ENCODE data around the gene MAPK10.
"Not testable (repeated sequence)": the region's sequence is repeated elsewhere in the genome, so short reads cannot be mapped to it uniquely, and the experiment has no call there.

The MAPK10 gene

GRCh38 chr4:85966373-85966772, 393.5 kb downstream of the MAPK10 start:
- ChIA-PET CTCF (no interaction called here), POLR2A (no interaction called here)
- TF ChIP-seq LEF1 (IDR thresholded peaks at IDR 0.05; ENCODE audit: borderline replicate concordance) (no peak), FOXM1 (IDR thresholded peaks at IDR 0.05; ENCODE audit: borderline replicate concordance) (no peak), ARNT (IDR thresholded peaks at IDR 0.05) (no peak), CTBP1 (IDR thresholded peaks at IDR 0.05; ENCODE audit: borderline replicate concordance) (no peak), ELF4 (IDR thresholded peaks at IDR 0.05) (no peak), NFRKB (IDR thresholded peaks at IDR 0.05) (no peak)
- DNase-seq (ENCODE audit: extremely low spot score) = no peak

GRCh38 chr4:85965529-85965928, 394.3 kb downstream of the MAPK10 start:
- ChIA-PET CTCF (interaction anchor here (1.8 kb wide), 1 partner anchor 169 kb away, joined by 11 read pairs; no protein-coding TSS in a partner anchor), POLR2A (no interaction called here)
- TF ChIP-seq ARNT (IDR thresholded peaks at IDR 0.05) (no peak), LEF1 (IDR thresholded peaks at IDR 0.05; ENCODE audit: borderline replicate concordance) (no peak), FOXA1 (IDR thresholded peaks at IDR 0.05) (no peak), L3MBTL2 (conservative IDR thresholded peaks at IDR 0.05) (no peak), BHLHE40 (IDR thresholded peaks at IDR 0.05; ENCODE audit: borderline replicate concordance) (no peak), HDGF (IDR thresholded peaks at IDR 0.05; ENCODE audit: borderline replicate concordance) (no peak), NFRKB (IDR thresholded peaks at IDR 0.05) (no peak), SUZ12 (IDR thresholded peaks at IDR 0.05) (no peak), ZNF384 (IDR thresholded peaks at IDR 0.05) (no peak), FOXM1 (IDR thresholded peaks at IDR 0.05; ENCODE audit: borderline replicate concordance) (no peak), SP1 (IDR thresholded peaks at IDR 0.05) (no peak), TARDBP (IDR thresholded peaks at IDR 0.05) (no peak), CTBP1 (IDR thresholded peaks at IDR 0.05; ENCODE audit: borderline replicate concordance) (no peak)
- TF ChIP-seq, protein P1, sequence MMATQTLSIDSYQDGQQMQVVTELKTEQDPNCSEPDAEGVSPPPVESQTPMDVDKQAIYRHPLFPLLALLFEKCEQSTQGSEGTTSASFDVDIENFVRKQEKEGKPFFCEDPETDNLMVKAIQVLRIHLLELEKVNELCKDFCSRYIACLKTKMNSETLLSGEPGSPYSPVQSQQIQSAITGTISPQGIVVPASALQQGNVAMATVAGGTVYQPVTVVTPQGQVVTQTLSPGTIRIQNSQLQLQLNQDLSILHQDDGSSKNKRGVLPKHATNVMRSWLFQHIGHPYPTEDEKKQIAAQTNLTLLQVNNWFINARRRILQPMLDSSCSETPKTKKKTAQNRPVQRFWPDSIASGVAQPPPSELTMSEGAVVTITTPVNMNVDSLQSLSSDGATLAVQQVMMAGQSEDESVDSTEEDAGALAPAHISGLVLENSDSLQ (IDR thresholded peaks at IDR 0.05) = no peak
- DNase-seq (ENCODE audit: extremely low spot score) = no peak

- POLR2A ChIA-PET; DNase-seq (ENCODE audit: extremely low spot score): not testable (repeated sequence)
- CTCF ChIA-PET = interaction anchor here (1.8 kb wide), 1 partner anchor 168 kb away, joined by 11 read pairs; no protein-coding TSS in a partner anchor
These were observed 394.8 kb downstream of the MAPK10 start for GRCh38 chr4:85965017-85965416.

DNA sequence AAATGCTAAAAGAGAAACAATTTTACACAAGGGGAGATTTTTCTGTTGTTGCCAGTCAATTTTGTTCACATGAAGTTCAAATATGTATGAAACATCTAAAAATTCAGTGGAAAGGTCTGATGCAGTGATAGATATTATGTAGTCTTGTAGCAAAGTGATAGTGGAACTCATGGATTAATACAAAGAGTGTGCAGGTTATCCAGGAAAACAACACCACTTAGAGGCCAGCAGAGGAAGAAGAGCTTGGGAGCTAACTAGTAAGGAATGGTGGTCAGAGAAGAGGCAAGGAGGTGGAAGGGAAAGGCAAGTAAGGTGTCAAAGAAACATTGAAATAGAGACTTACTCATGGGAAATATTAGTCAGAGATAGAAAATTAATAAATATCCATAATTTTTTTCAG, 395.6 kb downstream of the MAPK10 start:
- DNase-seq (ENCODE audit: extremely low spot score) = no peak
- TF ChIP-seq L3MBTL2 (conservative IDR thresholded peaks at IDR 0.05) (no peak), FOXA1 (IDR thresholded peaks at IDR 0.05) (no peak), NFRKB (IDR thresholded peaks at IDR 0.05) (no peak), HDGF (IDR thresholded peaks at IDR 0.05; ENCODE audit: borderline replicate concordance) (no peak), ARNT (IDR thresholded peaks at IDR 0.05) (no peak), BHLHE40 (IDR thresholded peaks at IDR 0.05; ENCODE audit: borderline replicate concordance) (no peak), ZNF384 (IDR thresholded peaks at IDR 0.05) (no peak), TARDBP (IDR thresholded peaks at IDR 0.05) (no peak), FOXK2 (IDR thresholded peaks at IDR 0.05) (no peak), SUZ12 (IDR thresholded peaks at IDR 0.05) (no peak), LEF1 (IDR thresholded peaks at IDR 0.05; ENCODE audit: borderline replicate concordance) (no peak), ELF4 (IDR thresholded peaks at IDR 0.05) (no peak), SP1 (IDR thresholded peaks at IDR 0.05) (no peak), FOXM1 (IDR thresholded peaks at IDR 0.05; ENCODE audit: borderline replicate concordance) (no peak), CTBP1 (IDR thresholded peaks at IDR 0.05; ENCODE audit: borderline replicate concordance) (no peak)
- TF ChIP-seq, protein P1 (IDR thresholded peaks at IDR 0.05) = no peak
- ChIA-PET POLR2A (no interaction called here), CTCF (interaction anchor here (1.8 kb wide), 1 partner anchor 167 kb away, joined by 11 read pairs; no protein-coding TSS in a partner anchor)

DNA sequence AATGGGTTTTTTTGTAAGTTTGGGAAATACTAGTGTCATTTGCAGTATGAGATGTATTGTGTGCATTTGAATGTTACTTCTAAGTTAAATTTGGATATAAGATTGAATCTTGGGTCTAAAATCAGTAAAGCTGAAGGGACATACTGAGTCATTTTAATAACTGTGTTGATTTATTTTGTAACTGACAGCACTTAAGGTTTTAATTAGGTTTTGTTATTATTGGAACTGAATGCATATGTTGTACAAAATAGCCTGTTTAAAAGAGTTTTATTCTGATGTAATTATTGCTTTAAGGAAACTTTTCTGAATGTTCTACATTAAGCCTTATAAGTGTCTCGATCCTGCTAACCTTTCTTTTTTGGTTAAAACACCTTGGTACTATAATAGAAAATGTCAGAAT, 396.6 kb downstream of the MAPK10 start:
- TF ChIP-seq TARDBP (IDR thresholded peaks at IDR 0.05) (no peak), FOXA1 (IDR thresholded peaks at IDR 0.05) (no peak), SP1 (IDR thresholded peaks at IDR 0.05) (no peak), HDGF (IDR thresholded peaks at IDR 0.05; ENCODE audit: borderline replicate concordance) (no peak)
- no peak for DNase-seq (ENCODE audit: extremely low spot score)
- ChIA-PET CTCF (no interaction called here), POLR2A (no interaction called here)

DNA sequence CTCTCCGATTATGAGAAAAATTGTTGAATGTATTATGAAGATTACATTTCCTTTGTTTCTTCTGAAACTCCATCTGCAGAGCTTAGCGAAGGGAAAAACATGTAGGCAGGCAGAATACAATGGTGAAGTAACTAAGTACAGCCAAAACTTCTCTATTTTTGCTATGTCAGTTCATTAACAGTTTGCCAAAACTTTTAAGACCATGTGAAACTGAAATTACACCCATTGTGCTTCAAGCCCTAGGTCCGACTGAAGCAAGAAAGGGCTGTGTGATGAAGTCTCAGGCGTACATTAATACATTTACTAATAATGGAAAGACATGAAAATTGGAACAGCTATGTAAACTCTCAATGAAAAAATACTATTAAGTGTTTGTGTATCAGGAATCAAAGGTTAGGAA, 398.0 kb downstream of the MAPK10 start:
- no peak for DNase-seq (ENCODE audit: extremely low spot score)
- CTCF ChIA-PET = no interaction called here
- POLR2A ChIA-PET = no interaction called here
- TF ChIP-seq ZNF384 (IDR thresholded peaks at IDR 0.05) = no peak
- TF ChIP-seq ARNT (IDR thresholded peaks at IDR 0.05) = no peak
- TF ChIP-seq FOXM1 (IDR thresholded peaks at IDR 0.05; ENCODE audit: borderline replicate concordance) = no peak
- no peak for TF ChIP-seq HDGF (IDR thresholded peaks at IDR 0.05; ENCODE audit: borderline replicate concordance)

GRCh38 chr4:85956293-85956945, 403.4 kb downstream of the MAPK10 start:
- POLR2A ChIA-PET = no interaction called here
- CTCF ChIA-PET = interaction anchor here (1.6 kb wide), 1 partner anchor 159 kb away, joined by 4 read pairs; no protein-coding TSS in a partner anchor
- TF ChIP-seq L3MBTL2 (conservative IDR thresholded peaks at IDR 0.05) (no peak), TARDBP (IDR thresholded peaks at IDR 0.05) (no peak), FOXA1 (IDR thresholded peaks at IDR 0.05) (no peak), ARNT (IDR thresholded peaks at IDR 0.05) (no peak), BHLHE40 (IDR thresholded peaks at IDR 0.05; ENCODE audit: borderline replicate concordance) (no peak), SUZ12 (IDR thresholded peaks at IDR 0.05) (no peak), FOXK2 (IDR thresholded peaks at IDR 0.05) (no peak), CTBP1 (IDR thresholded peaks at IDR 0.05; ENCODE audit: borderline replicate concordance) (no peak), SP1 (IDR thresholded peaks at IDR 0.05) (no peak), NFRKB (IDR thresholded peaks at IDR 0.05) (no peak), ZNF384 (IDR thresholded peaks at IDR 0.05) (no peak), LEF1 (IDR thresholded peaks at IDR 0.05; ENCODE audit: borderline replicate concordance) (no peak), HDGF (IDR thresholded peaks at IDR 0.05; ENCODE audit: borderline replicate concordance) (no peak), ELF4 (IDR thresholded peaks at IDR 0.05) (no peak), FOXM1 (IDR thresholded peaks at IDR 0.05; ENCODE audit: borderline replicate concordance) (no peak)
- TF ChIP-seq, protein P1 (IDR thresholded peaks at IDR 0.05) = no peak
- no peak for DNase-seq (ENCODE audit: extremely low spot score)
